Measurements from ENCODE around the gene SLC25A46.
"Not testable (repeated sequence)": the region's sequence is repeated elsewhere in the genome, so short reads cannot be mapped to it uniquely, and the experiment has no call there.

The SLC25A46 gene

GRCh38 chr5:110690587-110690986, 48.2 kb upstream of the SLC25A46 start:
- H3K4me3 ChIP-seq (ENCODE audit: low read depth, low read length); H3K27ac ChIP-seq (ENCODE audit: extremely low read depth, low read depth, low read length); H3K36me3 ChIP-seq (ENCODE audit: control insufficient read depth in 2 of 2, insufficient read depth in 1 of 2, low read length in 2 of 2); POLR2A ChIA-PET; CTCF ChIA-PET; H3K4me1 ChIP-seq (ENCODE audit: control insufficient read depth, insufficient read depth, low read length); H3K9me3 ChIP-seq (ENCODE audit: control insufficient read depth, insufficient read depth, low read depth, low read length): not testable (repeated sequence)
- TF ChIP-seq ZNF280D (tag by site-specific recombination; IDR thresholded peaks at IDR 0.05) (peak; percentile 53; the same call in 1 of the 2 replicates), ZNF580 (tag by site-specific recombination; IDR thresholded peaks at IDR 0.05) (0 out of 2 replicates have a peak, but pooled peaks have one; percentile 21), ZNF146 (tag by site-specific recombination; IDR thresholded peaks at IDR 0.05) (peak; percentile 77)

GRCh38 chr5:110692669-110693068, 46.1 kb upstream of the SLC25A46 start:
- H3K4me1 ChIP-seq (ENCODE audit: control insufficient read depth, insufficient read depth, low read length); POLR2A ChIA-PET; H3K27ac ChIP-seq (ENCODE audit: extremely low read depth, low read depth, low read length); H3K9me3 ChIP-seq (ENCODE audit: control insufficient read depth, insufficient read depth, low read depth, low read length); H3K36me3 ChIP-seq (ENCODE audit: control insufficient read depth in 2 of 2, insufficient read depth in 1 of 2, low read length in 2 of 2); H3K4me3 ChIP-seq (ENCODE audit: low read depth, low read length): not testable (repeated sequence)
- CTCF ChIA-PET = interaction anchor here (0.8 kb wide), 1 partner anchor 13 kb away, joined by 3 read pairs; no protein-coding TSS in a partner anchor

- no peak overlapping the region for H3K4me3 ChIP-seq (ENCODE audit: low read depth, low read length)
- no peaks in the 10 kb centered on the region for H3K36me3 ChIP-seq (ENCODE audit: control insufficient read depth in 2 of 2, insufficient read depth in 1 of 2, low read length in 2 of 2)
- H3K9me3 ChIP-seq (ENCODE audit: control insufficient read depth, insufficient read depth, low read depth, low read length) = no peaks in the 10 kb centered on the region
- no peak overlapping the region for H3K27ac ChIP-seq (ENCODE audit: extremely low read depth, low read depth, low read length)
- ChIA-PET CTCF (interaction anchor here (0.5 to 0.6 kb wide), 3 partner anchors 26 to 326 kb away, joined by 3 read pairs; no protein-coding TSS in a partner anchor), POLR2A (no interaction called here)
- no peaks in the 10 kb centered on the region for H3K4me1 ChIP-seq (ENCODE audit: control insufficient read depth, insufficient read depth, low read length)
- TF ChIP-seq ZNF112 (tag by site-specific recombination; IDR thresholded peaks at IDR 0.05) (no peak), ZNF610 (tag by site-specific recombination; IDR thresholded peaks at IDR 0.05; ENCODE audit: borderline replicate concordance) (no peak), ZNF639 (tag by site-specific recombination; IDR thresholded peaks at IDR 0.05) (no peak), ZNF585B (tag by site-specific recombination; IDR thresholded peaks at IDR 0.05) (no peak), FEZF1 (tag by site-specific recombination; IDR thresholded peaks at IDR 0.05) (no peak), MYNN (tag by site-specific recombination; IDR thresholded peaks at IDR 0.05; ENCODE audit: borderline replicate concordance) (no peak)
These were observed 36.5 kb upstream of the SLC25A46 start for GRCh38 chr5:110702300-110702699.

- no peak overlapping the region for H3K4me3 ChIP-seq (ENCODE audit: low read depth, low read length)
- no peak overlapping the region for H3K27ac ChIP-seq (ENCODE audit: extremely low read depth, low read depth, low read length)
- POLR2A ChIA-PET = no interaction called here
- CTCF ChIA-PET = interaction anchor here (0.6 kb wide), 2 partner anchors 27 to 326 kb away, joined by 3 read pairs; no protein-coding TSS in a partner anchor
- no peaks in the 10 kb centered on the region for H3K36me3 ChIP-seq (ENCODE audit: control insufficient read depth in 2 of 2, insufficient read depth in 1 of 2, low read length in 2 of 2)
- no peaks in the 10 kb centered on the region for H3K9me3 ChIP-seq (ENCODE audit: control insufficient read depth, insufficient read depth, low read depth, low read length)
- no peaks in the 10 kb centered on the region for H3K4me1 ChIP-seq (ENCODE audit: control insufficient read depth, insufficient read depth, low read length)
- no peak for TF ChIP-seq PBX3 (CRISPR knock-in tag; IDR thresholded peaks at IDR 0.05)
- no peak for TF ChIP-seq ZNF280D (tag by site-specific recombination; IDR thresholded peaks at IDR 0.05)
- no peak for TF ChIP-seq GLIS1 (tag by site-specific recombination; IDR thresholded peaks at IDR 0.05)
- TF ChIP-seq ZNF791 (tag by site-specific recombination; IDR thresholded peaks at IDR 0.05) = no peak
- TF ChIP-seq ZNF530 (tag by site-specific recombination; IDR thresholded peaks at IDR 0.05; ENCODE audit: low read depth) = no peak
- no peak for TF ChIP-seq HOXD13 (CRISPR knock-in tag; IDR thresholded peaks at IDR 0.05; ENCODE audit: borderline replicate concordance)
- no peak for TF ChIP-seq ZNF292 (tag by site-specific recombination; IDR thresholded peaks at IDR 0.05; ENCODE audit: borderline replicate concordance, low read depth)
- no peak for TF ChIP-seq ZSCAN5A (tag by site-specific recombination; IDR thresholded peaks at IDR 0.05)
- TF ChIP-seq ZNF585B (tag by site-specific recombination; IDR thresholded peaks at IDR 0.05) = no peak
- no peak for TF ChIP-seq ZNF776 (tag by site-specific recombination; IDR thresholded peaks at IDR 0.05; ENCODE audit: borderline replicate concordance)
These were observed 36.1 kb upstream of the SLC25A46 start for GRCh38 chr5:110702704-110703103.

Data from HEK293 (cell line).